Activated CD8-positive, alpha-beta T cell treated with anti-CD3 and anti-CD28 coated beads for 36 hours (primary cell): ENCODE results near the gene HNRNPK. TPM values are rescaled to one million over a fixed set of nuclear protein-coding genes. Genes with fewer than 3 reads are reported as not detected.

ENCODE experiments used
- ATAC-seq: fragments of 200-7000 bp; cut with Tn5 transposase; one replicate; pipeline ENCODE4 v1.10.0; 2021; ENCODE audit warnings: mild to moderate bottlenecking, moderate library complexity
- CTCF ChIA-PET: fragments of 350-600 bp; sonication (Branson Sonifier 250); formaldehyde crosslinking; loops from one replicate; lab custom pipeline; 2021; ENCODE audit warnings: antibody characterized with exemption; lab: Charles Lee
- POLR2A ChIA-PET: fragments of 350-600 bp; sonication (Branson Sonifier 250); formaldehyde crosslinking; loops from one replicate; lab custom pipeline; 2021; ENCODE audit warnings: antibody characterized with exemption; lab: Charles Lee
- DNase-seq: peaks from one replicate; pipeline ENCODE4 v3.0.0-alpha.2; 2020
- H3K27ac Mint-ChIP-seq: one replicate; pipeline ENCODE4 v1.8.0; 2021; ENCODE audit warnings: mild to moderate bottlenecking, mixed read lengths
- H3K27me3 Mint-ChIP-seq: one replicate; pipeline ENCODE4 v1.8.0; 2021; ENCODE audit warnings: mixed read lengths
- H3K36me3 Mint-ChIP-seq: one replicate; pipeline ENCODE4 v1.8.0; 2021; ENCODE audit warnings: low read depth, mixed read lengths
- H3K4me1 Mint-ChIP-seq: one replicate; pipeline ENCODE4 v1.8.0; 2021; ENCODE audit warnings: low read depth, mixed read lengths
- H3K4me3 Mint-ChIP-seq: one replicate; pipeline ENCODE4 v1.8.0; 2021; ENCODE audit warnings: mild to moderate bottlenecking, moderate library complexity, mixed read lengths
- H3K9me3 Mint-ChIP-seq: one replicate; pipeline ENCODE4 v1.8.0; 2021; ENCODE audit warnings: mixed read lengths
- CTCF ChIP-seq: fragments of 200-600 bp; IDR thresholded peaks from one replicate; pipeline ENCODE4 v1.8.0; 2022; ENCODE audit warnings: antibody characterized with exemption, mild to moderate bottlenecking
- intact Hi-C: fragments of 100-400 bp; cut with micrococcal nuclease; formaldehyde crosslinking; loops from one replicate; pipeline ENCODE4 v1.10.0; 2022
- total RNA-seq, 2 experiments: library from RNA; stranded (reverse); gene quantifications; one replicate each; pipeline ENCODE4 v1.2.3, GENCODE V29; 2021

Gene HNRNPK
- total RNA-seq, 2 experiments from 2014 or later, result 761 to 773 TPM

- ATAC-seq (no peak), DNase-seq (no peak)
- peaks cover 88% of the 10 kb centered on the region for H3K36me3 Mint-ChIP-seq
- intact Hi-C loops, result no loop called here
- no peak overlapping the region for H3K4me3 Mint-ChIP-seq
- no peak for TF ChIP-seq CTCF
- peak overlapping the region; percentile 53 for H3K27ac Mint-ChIP-seq
- ChIA-PET CTCF (interaction anchor here (1.2 kb wide), 1 partner anchor 13 kb away, joined by 3 read pairs; no protein-coding TSS in a partner anchor), POLR2A (interaction anchor here (1.9 to 4.8 kb wide), 3 partner anchors 8 to 15 kb away, joined by 6 to 71 read pairs (median 30); partner anchors contain the start of genes HNRNPK and RMI1)
- peaks cover 66% of the 10 kb centered on the region for H3K4me1 Mint-ChIP-seq
- no peaks in the 10 kb centered on the region for H3K27me3 Mint-ChIP-seq
- no peaks in the 10 kb centered on the region for H3K9me3 Mint-ChIP-seq
Measured at GRCh38 chr9:83971485-83971884, 8.5 kb downstream of the HNRNPK start.

GRCh38 chr9:83969602-83970001 is 10.4 kb downstream of the HNRNPK start:
- no peaks in the 10 kb centered on the region for H3K9me3 Mint-ChIP-seq
- POLR2A ChIA-PET, result interaction anchor here (1.9 to 4.8 kb wide), 3 partner anchors 9 to 13 kb away, joined by 6 to 71 read pairs (median 30); partner anchors contain the start of genes HNRNPK and RMI1

GRCh38 chr9:83967073-83967472 is 12.9 kb downstream of the HNRNPK start:
- no peaks in the 10 kb centered on the region for H3K9me3 Mint-ChIP-seq
- CTCF ChIA-PET, result interaction anchor here (1.0 kb wide), 2 partner anchors 9 kb away, joined by 3 read pairs; no protein-coding TSS in a partner anchor
- DNase-seq (no peak), ATAC-seq (no peak)
- peaks cover 31% of the 10 kb centered on the region for H3K4me1 Mint-ChIP-seq
- POLR2A ChIA-PET, result interaction anchor here (0.7 to 12.0 kb wide), 7 partner anchors 9 to 329 kb away, joined by 3 to 224 read pairs (median 7); partner anchors contain the start of genes HNRNPK and RMI1
- no peaks in the 10 kb centered on the region for H3K27me3 Mint-ChIP-seq
- TF ChIP-seq CTCF, result no peak
- intact Hi-C loops, result no loop called here
- peaks cover 50% of the 10 kb centered on the region for H3K36me3 Mint-ChIP-seq
- H3K4me3 Mint-ChIP-seq, result no peak overlapping the region
- peak overlapping the region; percentile 44 for H3K27ac Mint-ChIP-seq

More at GRCh38 chr9:83969602-83970001, 10.4 kb downstream of the HNRNPK start:
- CTCF ChIA-PET, result interaction anchor here (1.5 kb wide), 1 partner anchor 11 kb away, joined by 3 read pairs; the partner anchor contains the start of genes HNRNPK and RMI1
- H3K4me1 Mint-ChIP-seq, result peaks cover 48% of the 10 kb centered on the region
- TF ChIP-seq CTCF, result no peak
- no peak overlapping the region for H3K4me3 Mint-ChIP-seq
- H3K27me3 Mint-ChIP-seq, result no peaks in the 10 kb centered on the region
- H3K36me3 Mint-ChIP-seq, result peaks cover 71% of the 10 kb centered on the region
- ATAC-seq, result no peak
- intact Hi-C loops, result no loop called here
- H3K27ac Mint-ChIP-seq, result no peak overlapping the region
- no peak for DNase-seq

DNA sequence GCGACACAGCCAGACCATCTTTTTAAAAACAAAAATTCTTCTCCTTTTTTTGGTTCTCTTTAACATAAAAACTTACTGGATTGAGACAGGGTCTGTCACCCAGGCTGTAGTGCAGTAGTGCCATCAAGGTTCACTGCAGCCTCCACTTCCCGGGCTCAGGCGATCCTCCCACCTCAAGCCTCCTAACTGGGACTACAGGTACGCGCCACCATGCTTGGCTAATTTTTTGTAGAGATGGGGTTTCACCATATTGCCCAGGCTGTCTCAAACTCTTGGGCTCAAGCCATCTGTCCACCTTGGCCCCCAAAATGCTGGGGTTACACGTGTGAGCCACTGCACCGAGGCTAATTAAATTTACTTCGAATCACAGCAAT is 13.8 kb downstream of the HNRNPK start:
- Mint-ChIP-seq H3K27ac (peak overlapping the region; percentile 34), H3K4me3 (no peak overlapping the region), H3K27me3 (no peaks in the 10 kb centered on the region), H3K4me1 (peaks cover 22% of the 10 kb centered on the region), H3K9me3 (no peaks in the 10 kb centered on the region), H3K36me3 (peaks cover 42% of the 10 kb centered on the region)
- no peak for DNase-seq
- TF ChIP-seq CTCF, result no peak
- POLR2A ChIA-PET, result interaction anchor here (1.0 to 12.0 kb wide), 6 partner anchors 8 to 330 kb away, joined by 3 to 224 read pairs (median 6); partner anchors contain the start of genes HNRNPK and RMI1
- intact Hi-C loops, result no loop called here
- no peak for ATAC-seq
- CTCF ChIA-PET, result interaction anchor here (1.0 kb wide), 1 partner anchor 8 kb away, joined by 3 read pairs; no protein-coding TSS in a partner anchor
